NB4 (cell line): Measurements from ENCODE around the gene CYP26C1.

Experiments used
- POLR2A ChIP-seq: IDR thresholded peaks from 2 replicates; pipeline ENCODE4 v1.6.1; 2011; ENCODE audit warnings: mild to moderate bottlenecking; ENCODE audit not compliant: insufficient read length; ENCODE audit errors: extremely low read depth
- TF ChIP-seq, protein P1 (sequence below): IDR thresholded peaks from one replicate; pipeline ENCODE4 v1.5.1; 2012; ENCODE audit warnings: low read depth, low read length

DNA sequence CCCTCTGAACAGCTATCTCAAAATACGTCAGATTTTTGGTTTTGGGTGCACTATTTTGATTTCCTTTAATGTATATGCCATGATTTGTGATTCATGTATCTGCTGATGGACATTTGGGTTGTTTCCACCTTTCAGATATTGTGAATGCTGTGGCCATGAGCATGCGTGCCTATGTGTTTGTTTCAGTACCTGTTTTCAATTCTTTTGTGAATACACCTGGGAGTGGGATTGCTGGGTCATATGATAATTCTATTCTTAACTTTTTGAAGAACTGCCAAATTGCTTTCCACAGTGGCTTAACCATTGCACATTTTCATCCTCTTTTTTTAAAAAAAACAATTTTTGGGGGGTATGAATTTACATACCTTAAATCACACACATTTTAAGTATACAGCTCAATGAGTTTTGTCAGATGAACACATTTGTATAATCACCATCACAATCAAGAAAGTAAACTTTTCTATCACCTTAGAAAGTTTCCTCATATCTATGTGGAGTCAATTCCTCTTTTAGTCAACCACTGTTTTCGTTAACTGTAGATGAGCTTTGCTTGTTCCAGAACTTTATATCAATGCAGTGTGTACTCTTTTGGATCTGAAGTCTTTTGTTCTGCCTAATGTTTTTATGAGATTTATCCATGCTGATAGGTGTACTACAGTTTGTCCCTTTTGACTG, 50.0 kb downstream of the CYP26C1 start:
- no peak for TF ChIP-seq POLR2A
- TF ChIP-seq, protein P1, sequence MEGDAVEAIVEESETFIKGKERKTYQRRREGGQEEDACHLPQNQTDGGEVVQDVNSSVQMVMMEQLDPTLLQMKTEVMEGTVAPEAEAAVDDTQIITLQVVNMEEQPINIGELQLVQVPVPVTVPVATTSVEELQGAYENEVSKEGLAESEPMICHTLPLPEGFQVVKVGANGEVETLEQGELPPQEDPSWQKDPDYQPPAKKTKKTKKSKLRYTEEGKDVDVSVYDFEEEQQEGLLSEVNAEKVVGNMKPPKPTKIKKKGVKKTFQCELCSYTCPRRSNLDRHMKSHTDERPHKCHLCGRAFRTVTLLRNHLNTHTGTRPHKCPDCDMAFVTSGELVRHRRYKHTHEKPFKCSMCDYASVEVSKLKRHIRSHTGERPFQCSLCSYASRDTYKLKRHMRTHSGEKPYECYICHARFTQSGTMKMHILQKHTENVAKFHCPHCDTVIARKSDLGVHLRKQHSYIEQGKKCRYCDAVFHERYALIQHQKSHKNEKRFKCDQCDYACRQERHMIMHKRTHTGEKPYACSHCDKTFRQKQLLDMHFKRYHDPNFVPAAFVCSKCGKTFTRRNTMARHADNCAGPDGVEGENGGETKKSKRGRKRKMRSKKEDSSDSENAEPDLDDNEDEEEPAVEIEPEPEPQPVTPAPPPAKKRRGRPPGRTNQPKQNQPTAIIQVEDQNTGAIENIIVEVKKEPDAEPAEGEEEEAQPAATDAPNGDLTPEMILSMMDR: no peak
